HG02884 (cell line): ENCODE measurements around the gene STOX2.

ENCODE experiments used
- ATAC-seq: cut with Tn5 transposase; IDR thresholded peaks from one replicate; pipeline ENCODE4 v1.9.1; 2021; ENCODE audit warnings: mild to moderate bottlenecking, moderate library complexity; ENCODE audit not compliant: unreplicated experiment

Gene STOX2

DNA sequence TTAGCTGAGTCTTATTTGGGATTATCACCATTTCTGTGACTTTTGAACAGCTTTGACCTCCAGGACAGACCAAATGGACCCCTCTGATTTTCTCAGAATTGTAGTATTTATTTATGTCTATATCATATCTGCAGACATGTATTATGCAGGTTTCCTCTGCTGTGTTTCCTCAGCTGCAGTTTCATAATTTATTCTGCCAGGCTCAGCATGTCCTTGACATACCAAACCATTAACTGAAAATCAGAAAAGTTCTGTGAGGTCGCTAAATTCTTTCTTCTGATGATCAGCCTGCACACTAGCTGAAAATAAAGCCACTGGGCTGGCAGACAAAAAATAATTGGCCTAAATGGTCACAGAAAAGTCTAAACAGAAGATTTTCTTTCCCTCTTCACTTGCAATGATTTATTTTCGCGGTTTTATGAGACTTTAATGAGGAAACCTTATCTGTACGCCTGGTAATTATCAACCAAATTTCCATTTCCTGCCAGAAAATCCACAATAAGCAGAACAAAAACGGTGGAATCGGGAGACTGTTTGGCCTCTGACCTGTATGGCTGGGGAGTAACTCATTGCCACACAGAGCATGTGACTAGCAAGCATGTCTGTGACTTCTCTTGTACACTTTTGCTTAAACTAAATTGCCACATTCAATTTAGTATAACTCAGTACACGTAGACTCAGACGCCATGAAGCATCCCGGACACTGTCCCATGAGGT is 161.6 kb downstream of the STOX2 start:
- no peak for ATAC-seq

GRCh38 chr4:184067931-184068554 is 162.9 kb downstream of the STOX2 start:
- ATAC-seq: no peak
